IMR-90 (cell line): ENCODE measurements around the gene OR13C5. TPM values are rescaled to one million over a fixed set of nuclear protein-coding genes. Genes with fewer than 3 reads are reported as not detected.
"Not testable (repeated sequence)": the region's sequence is repeated elsewhere in the genome, so short reads cannot be mapped to it uniquely, and the experiment has no call there.

ENCODE experiments used
- ATAC-seq: fragments of 200-7000 bp; cut with Tn5 transposase; 2 replicates; pipeline ENCODE4 v1.9.1; 2020; ENCODE audit warnings: low read depth, mild to moderate bottlenecking, moderate library complexity
- BruUV-seq: library from RNA; stranded (reverse); fragments of 400-500 nt; replicated peaks from 2 replicates; lab custom pipeline; 2021; lab: Mats Ljungman, UMichigan
- CTCF ChIA-PET: fragments of 300-600 bp; formaldehyde crosslinking; extraction: SDS; loops from one replicate; lab custom pipeline; 2021; ENCODE audit warnings: antibody characterized with exemption; lab: Yijun Ruan, JAX
- POLR2A ChIA-PET: fragments of 300-600 bp; sonication (Branson Sonifier 250); formaldehyde crosslinking; loops from one replicate; lab custom pipeline; 2022; ENCODE audit warnings: antibody characterized with exemption; ENCODE audit not compliant: unreplicated experiment; lab: Charles Lee
- DNase-seq: peaks from one replicate; pipeline ENCODE4 v3.0.0; 2013
- H2AFZ ChIP-seq: replicated peaks from 2 replicates; pipeline ENCODE3; 2013; ENCODE audit warnings: low read length, mild to moderate bottlenecking; ENCODE audit not compliant: poor library complexity
- H2AK5ac ChIP-seq: 2 replicates; pipeline ENCODE4 v1.6.1; 2013; ENCODE audit warnings: low read depth, low read length, inconsistent platforms
- H2AK9ac ChIP-seq: replicated peaks from 2 replicates; pipeline ENCODE3; 2013; ENCODE audit warnings: mild to moderate bottlenecking, low read depth, low read length, moderate library complexity; ENCODE audit not compliant: poor library complexity
- H2BK120ac ChIP-seq: 2 replicates; pipeline ENCODE4 v1.6.1; 2013; ENCODE audit warnings: low read depth, low read length, inconsistent platforms
- H2BK15ac ChIP-seq: 3 replicates; pipeline ENCODE4 v1.6.1; 2013; ENCODE audit warnings: low read depth, low read length, inconsistent platforms
- H2BK20ac ChIP-seq: 2 replicates; pipeline ENCODE4 v1.6.1; 2013; ENCODE audit warnings: low read depth, mild to moderate bottlenecking, inconsistent platforms, low read length, moderate library complexity
- H2BK5ac ChIP-seq: 2 replicates; pipeline ENCODE4 v1.6.1; 2013; ENCODE audit warnings: mild to moderate bottlenecking, low read depth, low read length, inconsistent platforms; ENCODE audit not compliant: poor library complexity, severe bottlenecking
- H3K14ac ChIP-seq: replicated peaks from 2 replicates; pipeline ENCODE4 v1.6.1; 2013; ENCODE audit warnings: low read depth, low read length, inconsistent platforms
- H3K18ac ChIP-seq: 2 replicates; pipeline ENCODE4 v1.6.1; 2013; ENCODE audit warnings: low read depth, low read length, control low read depth
- H3K23ac ChIP-seq: 2 replicates; pipeline ENCODE4 v1.6.1; 2013; ENCODE audit warnings: low read depth, low read length, inconsistent platforms
- H3K27ac ChIP-seq: 2 replicates; pipeline ENCODE4 v1.5.1; 2013; ENCODE audit warnings: mild to moderate bottlenecking, control low read depth, low read length; ENCODE audit not compliant: insufficient read depth
- H3K27me3 ChIP-seq: 2 replicates; pipeline ENCODE4 v1.6.1; 2013; ENCODE audit warnings: low read length; ENCODE audit not compliant: control insufficient read depth, insufficient read depth
- H3K36me3 ChIP-seq: 2 replicates; pipeline ENCODE4 v1.6.1; 2013; ENCODE audit warnings: low read length, mixed read lengths; ENCODE audit not compliant: control insufficient read depth, insufficient read depth
- H3K4ac ChIP-seq: 2 replicates; pipeline ENCODE4 v1.6.1; 2013; ENCODE audit warnings: low read depth, low read length, inconsistent platforms
- H3K4me1 ChIP-seq: 2 replicates; pipeline ENCODE4 v1.6.1; 2013; ENCODE audit warnings: low read length, mixed read lengths; ENCODE audit not compliant: control insufficient read depth, insufficient read depth
- H3K4me2 ChIP-seq: 2 replicates; pipeline ENCODE4 v1.6.1; 2013; ENCODE audit warnings: low read depth, mild to moderate bottlenecking, control low read depth, low read length, moderate library complexity
- H3K4me3 ChIP-seq: 2 replicates; pipeline ENCODE4 v1.5.1; 2013; ENCODE audit warnings: low read depth, mild to moderate bottlenecking, control low read depth, low read length, moderate library complexity; ENCODE audit not compliant: insufficient read depth
- H3K56ac ChIP-seq: 2 replicates; pipeline ENCODE4 v1.6.1; 2013; ENCODE audit warnings: low read length, inconsistent platforms; ENCODE audit not compliant: insufficient read depth; ENCODE audit errors: extremely low read depth
- H3K79me1 ChIP-seq, 2 experiments: 2 replicates each; pipeline ENCODE4 v1.6.1; 2013; ENCODE audit warnings: low read length in 2 of 2, inconsistent platforms in 1 of 2, low read depth in 1 of 2
- H3K9ac ChIP-seq: 2 replicates; pipeline ENCODE4 v1.6.1; 2013; ENCODE audit warnings: low read depth, low read length, control low read depth
- H3K9me1 ChIP-seq: 2 replicates; pipeline ENCODE4 v1.6.1; 2013; ENCODE audit warnings: low read length, inconsistent platforms; ENCODE audit not compliant: insufficient read depth
- H3K9me3 ChIP-seq: 2 replicates; pipeline ENCODE4 v1.6.1; 2013; ENCODE audit warnings: low read length; ENCODE audit not compliant: control insufficient read depth, insufficient read depth
- H4K20me1 ChIP-seq: 2 replicates; pipeline ENCODE4 v1.6.1; 2013; ENCODE audit warnings: low read length, inconsistent platforms; ENCODE audit not compliant: insufficient read depth
- H4K5ac ChIP-seq: 2 replicates; pipeline ENCODE4 v1.6.1; 2013; ENCODE audit warnings: mild to moderate bottlenecking, low read depth, low read length, control low read depth
- H4K8ac ChIP-seq, 2 experiments: 2 replicates each; pipeline ENCODE4 v1.6.1; 2013; ENCODE audit warnings: low read depth in 2 of 2, low read length in 2 of 2, control low read depth in 1 of 2, inconsistent platforms in 1 of 2
- H4K91ac ChIP-seq: 2 replicates; pipeline ENCODE4 v1.6.1; 2013; ENCODE audit warnings: low read depth, low read length, inconsistent platforms; ENCODE audit not compliant: insufficient read depth
- WGBS, 2 experiments: methylation state at CpG; one replicate each; pipeline versions ENCODE4 v1.1.5 to v1.1.7; 2013; ENCODE audit warnings: missing lambda C conversion rate in 2 of 2; ENCODE audit not compliant: insufficient read length in 1 of 2; ENCODE audit errors: extremely low coverage in 2 of 2; 5-methylcytosine and 5-hydroxymethylcytosine counted together
- dilution Hi-C: fragments of 300-500 bp; cut with HindIII; formaldehyde crosslinking; loops from one replicate; pipeline ENCODE4 v1.14.3; 2018; ENCODE audit warnings: low sequenced_read_pairs; ENCODE audit not compliant: unreplicated experiment
- in situ Hi-C: fragments of 300-500 bp; cut with MboI; formaldehyde crosslinking; loops from 3 replicates; pipeline ENCODE4 v1.14.3; 2019; ENCODE audit warnings: low sequenced_read_pairs, inconsistent platforms, mixed read lengths
- intact Hi-C: fragments of 100-400 bp; cut with micrococcal nuclease; formaldehyde crosslinking; loops from 2 replicates; pipeline ENCODE4 v1.10.0; 2022
- polyA plus RNA-seq, 3 experiments: library from polyadenylated mRNA; depleted of rRNA; stranded (reverse); fragments of >200 nt; gene quantifications; 2 replicates each; pipeline ENCODE4 v1.2.3, GENCODE V29; 2012; ENCODE audit warnings: low replicate concordance in 1 of 3
- total RNA-seq: library from RNA; depleted of rRNA; stranded (reverse); fragments of >200 nt; gene quantifications from 2 replicates; pipeline ENCODE4 v1.2.3, GENCODE V29; 2012

OR13C5 gene
- total and polyA plus RNA-seq, 2 of the 4 experiments (the other 2 are of a cell fraction), result not detected

DNA sequence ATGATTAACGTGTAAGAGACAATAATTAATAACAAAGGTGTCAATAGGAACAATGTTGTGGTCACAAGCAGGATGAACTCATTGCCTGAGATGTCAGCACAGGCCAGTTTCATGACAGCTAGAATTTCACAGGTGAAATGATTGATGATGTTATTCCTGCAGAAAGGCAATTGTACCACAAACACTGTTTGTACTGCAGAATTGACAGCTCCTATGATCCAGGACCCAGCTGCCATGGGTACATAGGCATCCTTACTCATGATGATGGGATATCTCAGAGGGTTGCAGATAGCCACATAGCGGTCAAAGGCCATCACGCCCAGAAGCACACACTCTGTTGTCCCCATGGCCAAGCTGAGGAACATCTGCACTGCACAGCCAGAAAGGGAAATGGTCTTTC, 464 bp downstream of the OR13C5 start:
- BruUV-seq, H3K27ac ChIP-seq, H3K9me1 ChIP-seq, H3K4me1 ChIP-seq, H2BK120ac ChIP-seq, in situ Hi-C loops, H3K4me3 ChIP-seq, H3K4ac ChIP-seq, H4K91ac ChIP-seq, intact Hi-C loops, H2BK20ac ChIP-seq, H2AFZ ChIP-seq, H4K5ac ChIP-seq, H2BK5ac ChIP-seq, H3K18ac ChIP-seq, H4K20me1 ChIP-seq, H3K79me1 ChIP-seq, DNase-seq, POLR2A ChIA-PET, H2AK9ac ChIP-seq, ATAC-seq, H3K27me3 ChIP-seq, H3K4me2 ChIP-seq, H3K9ac ChIP-seq, H2BK15ac ChIP-seq, H4K8ac ChIP-seq, H3K36me3 ChIP-seq, H3K23ac ChIP-seq, CTCF ChIA-PET, H2AK5ac ChIP-seq, H3K9me3 ChIP-seq, dilution Hi-C loops, H3K56ac ChIP-seq, H3K14ac ChIP-seq: not testable (repeated sequence)
- WGBS, 2 experiments, result no CpG with 5 or more reads among the region's 3 CpGs
